ENCODE results near the gene PALM. TPM values are rescaled to one million over a fixed set of nuclear protein-coding genes. Genes with fewer than 3 reads are reported as not detected.

The PALM gene
- polyA plus RNA-seq, 10 donors: 18.5 to 53.6 (median 33.9) TPM

Other genes with a start within 250 kb of the PALM start
- 10 to 100 TPM; 25.5 to 49.7 (median 29.5) TPM for gene SHC2, start 247.9 kb upstream of the PALM start, polyA plus RNA-seq (ENCODE audit: insufficient read length in 10 of 10)
- gene MADCAM1, start 212.4 kb upstream of the PALM start, polyA plus RNA-seq (ENCODE audit: insufficient read length in 10 of 10): 10 to 100 TPM in 2 of 10 donors, 1 to 10 TPM in 8; 5.6 to 13.4 (median 8.3) TPM
- gene TPGS1, start 201.4 kb upstream of the PALM start, polyA plus RNA-seq (ENCODE audit: insufficient read length in 10 of 10): 10 to 100 TPM in 2 of 10 donors, 1 to 10 TPM in 8; 3.2 to 11.4 (median 6.1) TPM
- gene CDC34, start 177.2 kb upstream of the PALM start, polyA plus RNA-seq (ENCODE audit: insufficient read length in 10 of 10): 10 to 100 TPM; 51.3 to 83.8 (median 62.2) TPM
- 1 to 10 TPM in 1 of 10 donors, under 1 TPM in 7, not detected in 2; 0.16 to 2.8 (median 0.45) TPM for gene GZMM, start 164.9 kb upstream of the PALM start, polyA plus RNA-seq (ENCODE audit: insufficient read length in 10 of 10)
- gene BSG, start 136.3 kb upstream of the PALM start, polyA plus RNA-seq (ENCODE audit: insufficient read length in 10 of 10): 100 to 1,000 TPM; 146 to 281 (median 195) TPM
- under 1 TPM; 0.13 to 0.51 (median 0.23) TPM for gene HCN2, start 119.1 kb upstream of the PALM start, polyA plus RNA-seq (ENCODE audit: insufficient read length in 10 of 10)
- 10 to 100 TPM; 27.3 to 38.4 (median 31.1) TPM for gene POLRMT, start 75.4 kb upstream of the PALM start, polyA plus RNA-seq (ENCODE audit: insufficient read length in 10 of 10)
- under 1 TPM in 3 of 10 donors, not detected in 7; 0.10 to 0.30 (median 0.11) TPM for gene FGF22, start 69.1 kb upstream of the PALM start, polyA plus RNA-seq (ENCODE audit: insufficient read length in 10 of 10)
- gene RNF126, start 45.7 kb upstream of the PALM start, polyA plus RNA-seq (ENCODE audit: insufficient read length in 10 of 10): 10 to 100 TPM; 18.3 to 27.8 (median 21.7) TPM
- 10 to 100 TPM; 10.7 to 19.2 (median 14.6) TPM for gene FSTL3, start 32.5 kb upstream of the PALM start, polyA plus RNA-seq (ENCODE audit: insufficient read length in 10 of 10)
- gene PRSS57, start 13.5 kb upstream of the PALM start, polyA plus RNA-seq (ENCODE audit: insufficient read length in 10 of 10): under 1 TPM in 4 of 10 donors, not detected in 6; 0.19 to 0.35 (median 0.26) TPM
- under 1 TPM in 9 of 10 donors, not detected in 1; 0.05 to 0.84 (median 0.17) TPM for gene MISP, start 42.2 kb downstream of the PALM start, polyA plus RNA-seq (ENCODE audit: insufficient read length in 10 of 10)
- 100 to 1,000 TPM; 127 to 230 (median 138) TPM for gene PTBP1, start 88.5 kb downstream of the PALM start, polyA plus RNA-seq (ENCODE audit: insufficient read length in 10 of 10)
- gene PLPPR3, start 113.0 kb downstream of the PALM start, polyA plus RNA-seq (ENCODE audit: insufficient read length in 10 of 10): 1 to 10 TPM in 1 of 10 donors, under 1 TPM in 9; 0.27 to 1.5 (median 0.68) TPM
- 1 to 10 TPM in 7 of 10 donors, under 1 TPM in 3; 0.35 to 3.0 (median 1.2) TPM for gene AZU1, start 118.9 kb downstream of the PALM start, polyA plus RNA-seq (ENCODE audit: insufficient read length in 10 of 10)
- 1 to 10 TPM in 9 of 10 donors, under 1 TPM in 1; 0.89 to 6.4 (median 2.2) TPM for gene PRTN3, start 132.1 kb downstream of the PALM start, polyA plus RNA-seq (ENCODE audit: insufficient read length in 10 of 10)
- gene ELANE, start 143.4 kb downstream of the PALM start, polyA plus RNA-seq (ENCODE audit: insufficient read length in 10 of 10): 1 to 10 TPM in 1 of 10 donors, under 1 TPM in 9; 0.22 to 2.3 (median 0.60) TPM
- 1 to 10 TPM; 1.0 to 5.4 (median 1.9) TPM for gene CFD, start 150.7 kb downstream of the PALM start, polyA plus RNA-seq (ENCODE audit: insufficient read length in 10 of 10)
- gene MED16, start 184.3 kb downstream of the PALM start, polyA plus RNA-seq (ENCODE audit: insufficient read length in 10 of 10): 10 to 100 TPM; 26.6 to 41.5 (median 33.6) TPM
- not detected for gene RNU6-9, start 184.5 kb downstream of the PALM start, polyA plus RNA-seq (ENCODE audit: insufficient read length in 10 of 10)
- gene R3HDM4, start 204.3 kb downstream of the PALM start, polyA plus RNA-seq (ENCODE audit: insufficient read length in 10 of 10): 10 to 100 TPM; 20.5 to 47.8 (median 30.2) TPM
- not detected for gene KISS1R, start 208.4 kb downstream of the PALM start, polyA plus RNA-seq (ENCODE audit: insufficient read length in 10 of 10)
- gene ARID3A, start 217.1 kb downstream of the PALM start, polyA plus RNA-seq (ENCODE audit: insufficient read length in 10 of 10): 10 to 100 TPM in 6 of 10 donors, 1 to 10 TPM in 4; 6.9 to 13.1 (median 10.4) TPM